Sigmoid colon (tissue), 7 donors: Measurements from ENCODE around the gene RCL1. TPM values are rescaled to one million over a fixed set of nuclear protein-coding genes. Genes with fewer than 3 reads are reported as not detected.
"Not testable (repeated sequence)": the region's sequence is repeated elsewhere in the genome, so short reads cannot be mapped to it uniquely, and the experiment has no call there.

Source experiments
- DNase-seq: peaks from one replicate; pipeline ENCODE4 v3.0.0-alpha.2; 2019
- H3K27ac ChIP-seq, 4 donors: fragments of 200-600 bp; sonication (generic); one replicate each; pipeline ENCODE4 v1.5.1; 2016 to 2019; ENCODE audit warnings: mild to moderate bottlenecking in 1 of 4
- H3K27me3 ChIP-seq, 3 donors: fragments of 200-600 bp; sonication (generic); one replicate each; pipeline ENCODE4 v1.5.1; 2019; ENCODE audit warnings: mild to moderate bottlenecking in 1 of 3
- H3K36me3 ChIP-seq, 4 donors: fragments of 200-600 bp; sonication (generic); one replicate each; pipeline ENCODE4 v1.5.1; 2016 to 2019
- H3K4me1 ChIP-seq, 4 donors: fragments of 200-600 bp; sonication (generic); one replicate each; pipeline ENCODE4 v1.5.1; 2017 to 2019
- H3K4me3 ChIP-seq, 4 donors: fragments of 200-600 bp; sonication (generic); one replicate each; pipeline ENCODE4 v1.5.1; 2017 to 2019; ENCODE audit warnings: mild to moderate bottlenecking in 2 of 4, moderate library complexity in 1 of 4
- H3K9me3 ChIP-seq, 4 donors: fragments of 200-600 bp in 3 of 4; sonication (generic) in 3 of 4; one replicate each; pipeline versions ENCODE4 v1.5.1 to v1.6.1; 2013 to 2019
- EP300 ChIP-seq, 4 donors: sonication (generic); formaldehyde crosslinking; IDR thresholded peaks; one replicate each; pipeline ENCODE4 v1.6.1; 2017; ENCODE audit warnings: antibody characterized with exemption in 4 of 4
- POLR2A ChIP-seq, 2 donors: fragments of 450-650 bp; IDR thresholded peaks; one replicate each; pipeline ENCODE4 v1.6.1; 2016; ENCODE audit warnings: antibody characterized with exemption in 2 of 2, mild to moderate bottlenecking in 2 of 2, moderate library complexity in 2 of 2
- POLR2AphosphoS5 ChIP-seq, 4 donors: sonication (generic); formaldehyde crosslinking; IDR thresholded peaks; one replicate each; pipeline ENCODE4 v1.6.1; 2017; ENCODE audit warnings: antibody characterized with exemption in 4 of 4
- WGBS, 2 donors: extraction: QIAGEN DNeasy Blood & Tissue Kit; methylation state at CpG; one replicate each; pipeline ENCODE4 v1.1.7; 2013; 5-methylcytosine and 5-hydroxymethylcytosine counted together
- intact Hi-C: fragments of 100-400 bp; cut with DNase I; formaldehyde crosslinking; loops from one replicate; pipeline ENCODE4 v1.15.1; 2023
- polyA plus RNA-seq, 3 donors: library from polyadenylated mRNA; stranded (reverse); fragments of 200-250 nt; gene quantifications; one replicate each; pipeline ENCODE4 v1.2.3, GENCODE V29; 2013
- total RNA-seq, 4 donors: library from RNA; depleted of rRNA; stranded (reverse); fragments of >200 nt; gene quantifications; one replicate each; pipeline ENCODE4 v1.1.0, GENCODE V29; 2016
- TF ChIP-seq, protein P1 (sequence below), 4 experiments: fragments of 450-650 bp in 3 of 4; fragments of 200-600 bp in 1 of 4; IDR thresholded peaks; one replicate each; pipeline ENCODE4 v1.5.1; 2016 to 2019; ENCODE audit warnings: antibody characterized with exemption in 4 of 4, mild to moderate bottlenecking in 3 of 4, moderate library complexity in 2 of 4
- donor health status: healthy with polysubstance abuse.
- donor health status: Bipolar disorder and iron deficiency.
- donor health status: healthy.

Gene RCL1
- total and polyA plus RNA-seq, 7 donors, result 5.1 to 24.1 (median 19.7) TPM

DNA sequence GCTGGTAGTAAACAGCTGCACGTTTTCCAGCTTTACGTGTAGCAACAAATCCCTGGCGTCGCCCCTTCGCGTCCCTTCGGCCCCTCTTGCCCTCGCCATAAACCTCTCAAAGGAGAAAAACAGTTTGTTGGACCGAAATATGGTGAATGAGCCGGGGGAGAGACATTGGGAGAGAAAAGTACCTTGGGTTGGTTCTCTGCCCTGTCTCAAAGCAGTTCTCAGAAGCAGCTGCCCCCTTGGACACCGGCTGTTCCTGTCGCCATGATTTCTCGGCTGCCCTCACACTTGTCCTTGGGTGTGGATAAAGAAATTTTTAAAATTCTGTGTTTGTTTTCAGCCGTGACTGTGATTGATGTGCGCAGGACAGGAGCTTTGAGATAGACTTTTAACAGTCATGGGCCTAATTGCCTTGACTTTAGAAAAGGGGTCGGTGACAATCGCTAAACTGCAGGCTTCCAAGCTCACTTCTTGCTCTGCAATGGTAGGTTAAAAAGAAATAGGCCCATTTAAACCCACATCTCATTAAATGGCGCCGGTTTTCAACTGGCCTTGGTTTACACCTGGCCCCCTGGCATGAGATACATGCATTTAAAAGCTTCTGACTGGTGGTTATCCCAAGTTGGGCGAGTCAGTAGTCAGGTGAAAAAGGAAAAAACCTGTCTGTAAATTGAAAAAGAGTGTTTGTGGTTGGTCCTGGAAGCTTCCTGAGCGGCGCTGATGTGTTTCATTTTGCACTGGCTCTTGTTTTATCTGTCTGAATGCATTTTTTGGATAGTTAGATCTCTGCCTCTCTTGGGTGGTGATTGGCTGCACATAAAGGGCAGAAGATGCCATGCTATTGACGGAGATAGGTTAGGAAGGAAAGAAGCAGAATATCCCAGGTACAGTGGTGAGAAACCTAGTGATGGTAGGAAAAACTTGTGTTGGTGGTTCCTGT is 983 bp downstream of the RCL1 start:
- DNase-seq, result no peak
- 14 to 20% methylated on average over 23 of the region's 23 CpGs for WGBS, 2 donors
- Histone ChIP-seq H3K9me3 (no peaks in the 10 kb centered on the region), H3K4me3 (peak overlapping the region; percentile 83 to 98 (median 87)), H3K27ac (peak overlapping the region; percentile 77 to 90 (median 82)), H3K4me1 (peaks cover 0 to 35% (median 19%) of the 10 kb centered on the region in 4 donors), H3K27me3 (no peaks in the 10 kb centered on the region), H3K36me3 (no peaks in the 10 kb centered on the region)
- intact Hi-C loops, result loop anchor here (5.0 to 10.0 kb wide), 3 partner anchors 51 to 641 kb away; partner anchors contain the start of genes AK3, CDC37L1 and PLGRKT
- TF ChIP-seq POLR2A (IDR thresholded peaks at IDR 0.05), result no peak
- TF ChIP-seq POLR2AphosphoS5 (IDR thresholded peaks at IDR 0.05), result no peak
- no peak for TF ChIP-seq EP300 (IDR thresholded peaks at IDR 0.05)
- TF ChIP-seq, protein P1, sequence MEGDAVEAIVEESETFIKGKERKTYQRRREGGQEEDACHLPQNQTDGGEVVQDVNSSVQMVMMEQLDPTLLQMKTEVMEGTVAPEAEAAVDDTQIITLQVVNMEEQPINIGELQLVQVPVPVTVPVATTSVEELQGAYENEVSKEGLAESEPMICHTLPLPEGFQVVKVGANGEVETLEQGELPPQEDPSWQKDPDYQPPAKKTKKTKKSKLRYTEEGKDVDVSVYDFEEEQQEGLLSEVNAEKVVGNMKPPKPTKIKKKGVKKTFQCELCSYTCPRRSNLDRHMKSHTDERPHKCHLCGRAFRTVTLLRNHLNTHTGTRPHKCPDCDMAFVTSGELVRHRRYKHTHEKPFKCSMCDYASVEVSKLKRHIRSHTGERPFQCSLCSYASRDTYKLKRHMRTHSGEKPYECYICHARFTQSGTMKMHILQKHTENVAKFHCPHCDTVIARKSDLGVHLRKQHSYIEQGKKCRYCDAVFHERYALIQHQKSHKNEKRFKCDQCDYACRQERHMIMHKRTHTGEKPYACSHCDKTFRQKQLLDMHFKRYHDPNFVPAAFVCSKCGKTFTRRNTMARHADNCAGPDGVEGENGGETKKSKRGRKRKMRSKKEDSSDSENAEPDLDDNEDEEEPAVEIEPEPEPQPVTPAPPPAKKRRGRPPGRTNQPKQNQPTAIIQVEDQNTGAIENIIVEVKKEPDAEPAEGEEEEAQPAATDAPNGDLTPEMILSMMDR (IDR thresholded peaks at IDR 0.05), result no peak

DNA sequence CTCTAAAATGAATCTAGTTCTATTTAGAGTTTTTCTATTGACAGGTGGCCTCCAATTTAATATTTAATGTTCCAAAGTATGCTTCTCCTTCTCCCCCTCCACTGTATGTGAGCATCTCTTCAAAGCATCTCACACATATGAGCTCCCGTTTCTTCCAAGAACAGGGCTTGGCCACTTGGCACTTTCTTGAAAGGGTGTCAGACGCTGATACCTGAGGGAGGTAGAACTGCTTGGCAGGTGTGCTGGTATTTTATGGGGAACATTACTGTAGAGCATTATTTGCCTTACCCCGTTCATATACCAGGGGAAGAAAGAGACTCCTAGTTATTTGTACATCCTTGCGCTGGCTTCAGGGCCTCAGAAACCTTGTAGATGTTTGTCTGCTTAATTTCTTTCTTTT is 1.9 kb downstream of the RCL1 start:
- TF ChIP-seq, protein P1 (IDR thresholded peaks at IDR 0.05), result no peak
- TF ChIP-seq EP300 (IDR thresholded peaks at IDR 0.05), result no peak
- no peak for TF ChIP-seq POLR2A (IDR thresholded peaks at IDR 0.05)
- no peak for TF ChIP-seq POLR2AphosphoS5 (IDR thresholded peaks at IDR 0.05)
- H3K4me1 ChIP-seq, result peaks cover 0 to 43% (median 25%) of the 10 kb centered on the region in 4 donors

DNA sequence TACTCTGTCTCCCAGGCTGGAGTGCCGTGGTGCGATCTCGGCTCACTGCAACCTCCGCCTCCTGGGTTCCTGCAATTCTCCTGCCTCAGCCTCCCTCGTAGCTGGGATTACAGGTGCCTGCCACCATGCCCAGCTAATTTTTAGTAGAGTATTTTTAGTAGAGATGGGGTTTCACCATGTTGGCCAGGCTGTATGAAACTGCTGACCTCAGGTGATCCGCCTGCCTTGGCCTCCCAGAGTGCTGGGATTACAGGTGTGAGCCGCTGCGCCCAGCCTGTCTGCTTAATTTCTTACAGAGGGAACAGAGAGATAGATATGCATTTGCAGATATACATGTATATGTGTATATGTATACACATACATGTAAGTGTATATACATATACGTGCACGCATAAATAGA is 2.4 kb downstream of the RCL1 start:
- intact Hi-C loops, result loop anchor here (10.0 kb wide), 1 partner anchor 640 kb away; the partner anchor contains the start of gene PLGRKT
- not testable (repeated sequence) for DNase-seq, H3K4me3 ChIP-seq, H3K27ac ChIP-seq, H3K9me3 ChIP-seq, H3K36me3 ChIP-seq, H3K27me3 ChIP-seq
- WGBS, 2 donors, result 92 to 97% methylated on average over 10 of the region's 10 CpGs
- H3K4me1 ChIP-seq, result peaks cover 0 to 44% (median 25%) of the 10 kb centered on the region in 4 donors

More for the DNA sequence above, 1.9 kb downstream of the RCL1 start:
- Histone ChIP-seq H3K27ac (no peak overlapping the region), H3K4me3 (no peak overlapping the region), H3K27me3 (no peaks in the 10 kb centered on the region), H3K9me3 (no peaks in the 10 kb centered on the region), H3K36me3 (no peaks in the 10 kb centered on the region)
- intact Hi-C loops, result loop anchor here (5.0 to 10.0 kb wide), 3 partner anchors 52 to 640 kb away; partner anchors contain the start of genes AK3, CDC37L1 and PLGRKT
- WGBS, 2 donors, result 47 to 76% methylated on average over 4 of the region's 4 CpGs
- DNase-seq, result no peak

DNA sequence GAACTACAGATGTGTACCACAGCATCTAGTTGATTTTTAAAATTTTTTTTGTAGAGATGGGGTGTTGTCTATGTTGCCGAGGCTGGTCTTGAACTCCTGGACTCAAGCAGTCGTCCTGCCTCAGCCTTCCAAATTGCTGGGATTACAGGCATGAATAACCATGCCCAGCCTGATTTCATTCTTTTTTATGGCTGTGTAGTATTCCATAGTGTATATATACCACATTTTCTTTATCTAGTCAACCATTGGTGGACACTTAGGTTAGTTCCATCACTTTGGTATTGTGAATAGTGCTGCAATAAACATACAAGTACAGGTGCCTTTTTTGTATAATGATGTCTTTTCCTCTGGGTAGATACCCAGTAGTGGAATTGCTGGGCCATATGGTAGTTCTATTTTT is 3.8 kb downstream of the RCL1 start:
- Histone ChIP-seq H3K4me1 (peaks cover 0 to 44% (median 25%) of the 10 kb centered on the region in 4 donors), H3K27me3 (no peaks in the 10 kb centered on the region), H3K9me3 (no peaks in the 10 kb centered on the region), H3K4me3 (no peak overlapping the region), H3K36me3 (no peaks in the 10 kb centered on the region), H3K27ac (no peak overlapping the region)
- DNase-seq, result no peak
- TF ChIP-seq, protein P1 (IDR thresholded peaks at IDR 0.05), result no peak
- no peak for TF ChIP-seq POLR2AphosphoS5 (IDR thresholded peaks at IDR 0.05)
- no peak for TF ChIP-seq POLR2A (IDR thresholded peaks at IDR 0.05)
- no peak for TF ChIP-seq EP300 (IDR thresholded peaks at IDR 0.05)
- intact Hi-C loops, result loop anchor here (2.0 to 10.0 kb wide), 2 partner anchors 34 to 638 kb away; partner anchors contain the start of gene PLGRKT
- WGBS, 2 donors, result 97 to 100% methylated on average over 2 of the region's 2 CpGs
